Measurements from ENCODE around the gene LRP4.

The LRP4 gene

GRCh38 chr11:46896719-46897406, 21.5 kb downstream of the LRP4 start:
- Histone ChIP-seq H3K27ac (ENCODE audit: low read depth in 2 of 2, low read length in 2 of 2) (no peak overlapping the region), H3K4me1 (ENCODE audit: control insufficient read depth in 2 of 2, insufficient read depth in 2 of 2, low read length in 2 of 2) (no peaks in the 10 kb centered on the region), H3K9me3 (ENCODE audit: control insufficient read depth in 2 of 2, low read length in 2 of 2) (no peaks in the 10 kb centered on the region), H3K27me3 (ENCODE audit: control insufficient read depth in 2 of 2, insufficient read depth in 2 of 2, low read length in 2 of 2) (no peaks in the 10 kb centered on the region), H3K9ac (ENCODE audit: low read depth in 1 of 2, low read length in 2 of 2) (no peak overlapping the region), H3K36me3 (ENCODE audit: control insufficient read depth in 2 of 2, insufficient read depth in 2 of 2, low read length in 2 of 2) (peaks cover 17 to 29% of the 10 kb centered on the region in 2 donors), H3K4me3 (ENCODE audit: low read length in 2 of 2) (no peak overlapping the region)

- H3K9me3 ChIP-seq (ENCODE audit: control insufficient read depth in 2 of 2, low read length in 2 of 2): no peaks in the 10 kb centered on the region
- no peaks in the 10 kb centered on the region for H3K4me1 ChIP-seq (ENCODE audit: control insufficient read depth in 2 of 2, insufficient read depth in 2 of 2, low read length in 2 of 2)
- H3K4me3 ChIP-seq (ENCODE audit: low read length in 2 of 2): no peak overlapping the region
- no peak overlapping the region for H3K27ac ChIP-seq (ENCODE audit: low read depth in 2 of 2, low read length in 2 of 2)
- H3K9ac ChIP-seq (ENCODE audit: low read depth in 1 of 2, low read length in 2 of 2): no peak overlapping the region
- H3K36me3 ChIP-seq (ENCODE audit: control insufficient read depth in 2 of 2, insufficient read depth in 2 of 2, low read length in 2 of 2): peaks cover 17 to 29% of the 10 kb centered on the region in 2 donors
- no peaks in the 10 kb centered on the region for H3K27me3 ChIP-seq (ENCODE audit: control insufficient read depth in 2 of 2, insufficient read depth in 2 of 2, low read length in 2 of 2)
Measured at GRCh38 chr11:46895821-46896220, 22.5 kb downstream of the LRP4 start.

GRCh38 chr11:46894961-46895360, 23.4 kb downstream of the LRP4 start:
- Histone ChIP-seq H3K27ac (ENCODE audit: low read depth in 2 of 2, low read length in 2 of 2) (no peak overlapping the region), H3K9me3 (ENCODE audit: control insufficient read depth in 2 of 2, low read length in 2 of 2) (no peaks in the 10 kb centered on the region), H3K4me3 (ENCODE audit: low read length in 2 of 2) (no peak overlapping the region), H3K9ac (ENCODE audit: low read depth in 1 of 2, low read length in 2 of 2) (no peak overlapping the region), H3K36me3 (ENCODE audit: control insufficient read depth in 2 of 2, insufficient read depth in 2 of 2, low read length in 2 of 2) (peaks cover 15 to 27% of the 10 kb centered on the region in 2 donors), H3K4me1 (ENCODE audit: control insufficient read depth in 2 of 2, insufficient read depth in 2 of 2, low read length in 2 of 2) (no peaks in the 10 kb centered on the region), H3K27me3 (ENCODE audit: control insufficient read depth in 2 of 2, insufficient read depth in 2 of 2, low read length in 2 of 2) (no peaks in the 10 kb centered on the region)

GRCh38 chr11:46894506-46894905, 23.8 kb downstream of the LRP4 start:
- H3K4me1 ChIP-seq (ENCODE audit: control insufficient read depth in 2 of 2, insufficient read depth in 2 of 2, low read length in 2 of 2): no peaks in the 10 kb centered on the region
- no peaks in the 10 kb centered on the region for H3K27me3 ChIP-seq (ENCODE audit: control insufficient read depth in 2 of 2, insufficient read depth in 2 of 2, low read length in 2 of 2)
- no peaks in the 10 kb centered on the region for H3K9me3 ChIP-seq (ENCODE audit: control insufficient read depth in 2 of 2, low read length in 2 of 2)
- no peak overlapping the region for H3K4me3 ChIP-seq (ENCODE audit: low read length in 2 of 2)
- no peak overlapping the region for H3K9ac ChIP-seq (ENCODE audit: low read depth in 1 of 2, low read length in 2 of 2)
- no peak overlapping the region for H3K27ac ChIP-seq (ENCODE audit: low read depth in 2 of 2, low read length in 2 of 2)
- peaks cover 11 to 27% of the 10 kb centered on the region in 2 donors for H3K36me3 ChIP-seq (ENCODE audit: control insufficient read depth in 2 of 2, insufficient read depth in 2 of 2, low read length in 2 of 2)

- Histone ChIP-seq H3K27me3 (ENCODE audit: control insufficient read depth in 2 of 2, insufficient read depth in 2 of 2, low read length in 2 of 2) (no peaks in the 10 kb centered on the region), H3K27ac (ENCODE audit: low read depth in 2 of 2, low read length in 2 of 2) (no peak overlapping the region), H3K36me3 (ENCODE audit: control insufficient read depth in 2 of 2, insufficient read depth in 2 of 2, low read length in 2 of 2) (peaks cover 9 to 28% of the 10 kb centered on the region in 2 donors), H3K9me3 (ENCODE audit: control insufficient read depth in 2 of 2, low read length in 2 of 2) (no peaks in the 10 kb centered on the region), H3K4me1 (ENCODE audit: control insufficient read depth in 2 of 2, insufficient read depth in 2 of 2, low read length in 2 of 2) (no peaks in the 10 kb centered on the region), H3K4me3 (ENCODE audit: low read length in 2 of 2) (no peak overlapping the region), H3K9ac (ENCODE audit: low read depth in 1 of 2, low read length in 2 of 2) (no peak overlapping the region)
Measured at GRCh38 chr11:46892838-46893237, 25.5 kb downstream of the LRP4 start.

GRCh38 chr11:46892109-46892508, 26.2 kb downstream of the LRP4 start:
- no peak overlapping the region for H3K9ac ChIP-seq (ENCODE audit: low read depth in 1 of 2, low read length in 2 of 2)
- no peaks in the 10 kb centered on the region for H3K9me3 ChIP-seq (ENCODE audit: control insufficient read depth in 2 of 2, low read length in 2 of 2)
- H3K4me3 ChIP-seq (ENCODE audit: low read length in 2 of 2): no peak overlapping the region
- no peaks in the 10 kb centered on the region for H3K27me3 ChIP-seq (ENCODE audit: control insufficient read depth in 2 of 2, insufficient read depth in 2 of 2, low read length in 2 of 2)
- no peak overlapping the region for H3K27ac ChIP-seq (ENCODE audit: low read depth in 2 of 2, low read length in 2 of 2)
- no peaks in the 10 kb centered on the region for H3K4me1 ChIP-seq (ENCODE audit: control insufficient read depth in 2 of 2, insufficient read depth in 2 of 2, low read length in 2 of 2)
- H3K36me3 ChIP-seq (ENCODE audit: control insufficient read depth in 2 of 2, insufficient read depth in 2 of 2, low read length in 2 of 2): peaks cover 9 to 28% of the 10 kb centered on the region in 2 donors

GRCh38 chr11:46890665-46891064, 27.7 kb downstream of the LRP4 start:
- no peaks in the 10 kb centered on the region for H3K9me3 ChIP-seq (ENCODE audit: control insufficient read depth in 2 of 2, low read length in 2 of 2)
- H3K27me3 ChIP-seq (ENCODE audit: control insufficient read depth in 2 of 2, insufficient read depth in 2 of 2, low read length in 2 of 2): no peaks in the 10 kb centered on the region
- no peak overlapping the region for H3K9ac ChIP-seq (ENCODE audit: low read depth in 1 of 2, low read length in 2 of 2)
- H3K4me1 ChIP-seq (ENCODE audit: control insufficient read depth in 2 of 2, insufficient read depth in 2 of 2, low read length in 2 of 2): no peaks in the 10 kb centered on the region
- no peak overlapping the region for H3K27ac ChIP-seq (ENCODE audit: low read depth in 2 of 2, low read length in 2 of 2)
- no peak overlapping the region for H3K4me3 ChIP-seq (ENCODE audit: low read length in 2 of 2)
- peaks cover 13 to 27% of the 10 kb centered on the region in 2 donors for H3K36me3 ChIP-seq (ENCODE audit: control insufficient read depth in 2 of 2, insufficient read depth in 2 of 2, low read length in 2 of 2)

GRCh38 chr11:46889689-46890475, 28.5 kb downstream of the LRP4 start:
- Histone ChIP-seq H3K27ac (ENCODE audit: low read depth in 2 of 2, low read length in 2 of 2) (no peak overlapping the region), H3K36me3 (ENCODE audit: control insufficient read depth in 2 of 2, insufficient read depth in 2 of 2, low read length in 2 of 2) (peaks cover 13 to 29% of the 10 kb centered on the region in 2 donors), H3K9me3 (ENCODE audit: control insufficient read depth in 2 of 2, low read length in 2 of 2) (no peaks in the 10 kb centered on the region), H3K27me3 (ENCODE audit: control insufficient read depth in 2 of 2, insufficient read depth in 2 of 2, low read length in 2 of 2) (no peaks in the 10 kb centered on the region), H3K9ac (ENCODE audit: low read depth in 1 of 2, low read length in 2 of 2) (no peak overlapping the region), H3K4me3 (ENCODE audit: low read length in 2 of 2) (no peak overlapping the region), H3K4me1 (ENCODE audit: control insufficient read depth in 2 of 2, insufficient read depth in 2 of 2, low read length in 2 of 2) (no peaks in the 10 kb centered on the region)

- peaks cover 8 to 27% of the 10 kb centered on the region in 2 donors for H3K36me3 ChIP-seq (ENCODE audit: control insufficient read depth in 2 of 2, insufficient read depth in 2 of 2, low read length in 2 of 2)
- H3K27ac ChIP-seq (ENCODE audit: low read depth in 2 of 2, low read length in 2 of 2): no peak overlapping the region
- H3K4me1 ChIP-seq (ENCODE audit: control insufficient read depth in 2 of 2, insufficient read depth in 2 of 2, low read length in 2 of 2): no peaks in the 10 kb centered on the region
- no peaks in the 10 kb centered on the region for H3K27me3 ChIP-seq (ENCODE audit: control insufficient read depth in 2 of 2, insufficient read depth in 2 of 2, low read length in 2 of 2)
- H3K9ac ChIP-seq (ENCODE audit: low read depth in 1 of 2, low read length in 2 of 2): no peak overlapping the region
- no peaks in the 10 kb centered on the region for H3K9me3 ChIP-seq (ENCODE audit: control insufficient read depth in 2 of 2, low read length in 2 of 2)
- H3K4me3 ChIP-seq (ENCODE audit: low read length in 2 of 2): no peak overlapping the region
Measured at GRCh38 chr11:46889251-46889650, 29.1 kb downstream of the LRP4 start.

GRCh38 chr11:46888636-46889035, 29.7 kb downstream of the LRP4 start:
- no peak overlapping the region for H3K4me3 ChIP-seq (ENCODE audit: low read length in 2 of 2)
- H3K9me3 ChIP-seq (ENCODE audit: control insufficient read depth in 2 of 2, low read length in 2 of 2): no peaks in the 10 kb centered on the region
- peaks cover 7 to 30% of the 10 kb centered on the region in 2 donors for H3K36me3 ChIP-seq (ENCODE audit: control insufficient read depth in 2 of 2, insufficient read depth in 2 of 2, low read length in 2 of 2)
- no peak overlapping the region for H3K9ac ChIP-seq (ENCODE audit: low read depth in 1 of 2, low read length in 2 of 2)
- no peak overlapping the region for H3K27ac ChIP-seq (ENCODE audit: low read depth in 2 of 2, low read length in 2 of 2)
- H3K4me1 ChIP-seq (ENCODE audit: control insufficient read depth in 2 of 2, insufficient read depth in 2 of 2, low read length in 2 of 2): no peaks in the 10 kb centered on the region
- H3K27me3 ChIP-seq (ENCODE audit: control insufficient read depth in 2 of 2, insufficient read depth in 2 of 2, low read length in 2 of 2): no peaks in the 10 kb centered on the region
